Loucy (cell line): ENCODE results near the gene STAP2.

ENCODE experiments used
- CTCF ChIP-seq: fragments of 200-600 bp; sonication (generic); conservative IDR thresholded peaks from 2 replicates; pipeline ENCODE4 v1.5.1; 2014; ENCODE audit warnings: mild to moderate bottlenecking, antibody characterized with exemption, low read length
- EZH2phosphoT487 ChIP-seq: fragments of 200-600 bp; IDR thresholded peaks from 2 replicates; pipeline ENCODE4 v1.6.1; 2018; ENCODE audit warnings: antibody characterized with exemption, mild to moderate bottlenecking, moderate library complexity, borderline replicate concordance

- no peak for TF ChIP-seq CTCF
- TF ChIP-seq EZH2phosphoT487 = no peak
Observed at GRCh38 chr19:4368128-4368820, 29.6 kb upstream of the STAP2 start.
